GM23338 (cell line): ENCODE measurements around the gene SMPD4. TPM values are rescaled to one million over a fixed set of nuclear protein-coding genes. Genes with fewer than 3 reads are reported as not detected.
A peak's percentile ranks its signal among the peaks of the same experiment; 100 is the strongest.

Experiments used
- ATAC-seq: fragments of 200-7000 bp; cut with Tn5 transposase; 3 replicates; pipeline ENCODE4 v1.9.1; 2020
- DNase-seq: peaks from one replicate; pipeline ENCODE4 v3.0.0-alpha.2; 2015; ENCODE audit warnings: low spot score
- H2AFZ ChIP-seq: fragments of 200-600 bp; sonication (generic); 2 replicates; pipeline ENCODE4 v1.8.0; 2016; ENCODE audit warnings: antibody characterized with exemption, mild to moderate bottlenecking, moderate library complexity
- H3F3A ChIP-seq: fragments of 200-600 bp; sonication (generic); replicated peaks from 2 replicates; pipeline ENCODE4 v1.8.0; 2017; ENCODE audit warnings: antibody characterized with exemption, mixed run types, low read depth
- H3K27ac ChIP-seq: fragments of 200-600 bp; sonication (generic); 2 replicates; pipeline ENCODE4 v1.6.1; 2016; ENCODE audit warnings: low read depth
- H3K27me3 ChIP-seq: fragments of 200-600 bp; sonication (generic); 2 replicates; pipeline ENCODE4 v1.8.0; 2016; ENCODE audit warnings: mild to moderate bottlenecking, mixed run types, moderate library complexity; ENCODE audit not compliant: insufficient read depth
- H3K36me3 ChIP-seq: fragments of 200-600 bp; sonication (generic); 2 replicates; pipeline ENCODE4 v1.8.0; 2016; ENCODE audit warnings: mild to moderate bottlenecking; ENCODE audit not compliant: insufficient read depth
- H3K4me1 ChIP-seq: fragments of 200-600 bp; sonication (generic); 2 replicates; pipeline ENCODE4 v1.8.0; 2016; ENCODE audit warnings: mild to moderate bottlenecking, moderate library complexity; ENCODE audit not compliant: insufficient read depth
- H3K4me2 ChIP-seq: fragments of 200-600 bp; sonication (generic); 2 replicates; pipeline ENCODE4 v1.7.1; 2017; ENCODE audit warnings: mixed run types
- H3K4me3 ChIP-seq: fragments of 200-600 bp; sonication (generic); 2 replicates; pipeline ENCODE4 v1.6.1; 2016; ENCODE audit warnings: mixed run types
- H3K79me2 ChIP-seq: fragments of 200-600 bp; sonication (generic); replicated peaks from 2 replicates; pipeline ENCODE4 v1.8.0; 2017; ENCODE audit warnings: mild to moderate bottlenecking; ENCODE audit not compliant: insufficient read depth
- H3K9me2 ChIP-seq: fragments of 200-600 bp; sonication (generic); 2 replicates; pipeline ENCODE4 v1.8.0; 2017; ENCODE audit not compliant: insufficient read depth
- H4K20me1 ChIP-seq: fragments of 200-600 bp; sonication (generic); replicated peaks from 2 replicates; pipeline ENCODE4 v1.8.0; 2017; ENCODE audit warnings: mild to moderate bottlenecking; ENCODE audit not compliant: insufficient read depth
- H3K27ac Mint-ChIP-seq: 2 replicates; pipeline ENCODE4 v1.8.0; 2020; ENCODE audit warnings: inconsistent platforms, mild to moderate bottlenecking, moderate library complexity, mixed read lengths
- H3K27me3 Mint-ChIP-seq: 3 replicates; pipeline ENCODE4 v1.8.0; 2022; ENCODE audit warnings: low read depth, mild to moderate bottlenecking, moderate library complexity, mixed read lengths, inconsistent platforms; ENCODE audit not compliant: insufficient read depth, poor library complexity
- H3K36me3 Mint-ChIP-seq: 3 replicates; pipeline ENCODE4 v1.8.0; 2021; ENCODE audit warnings: low read depth, mild to moderate bottlenecking, inconsistent platforms, moderate library complexity, mixed read lengths
- H3K4me1 Mint-ChIP-seq: 3 replicates; pipeline ENCODE4 v1.8.0; 2020; ENCODE audit warnings: mild to moderate bottlenecking, inconsistent platforms, mixed read lengths
- H3K4me3 Mint-ChIP-seq: 3 replicates; pipeline ENCODE4 v1.8.0; 2021; ENCODE audit warnings: moderate library complexity, mild to moderate bottlenecking, inconsistent platforms, mixed read lengths
- H3K9me3 Mint-ChIP-seq: 3 replicates; pipeline ENCODE4 v1.8.0; 2020; ENCODE audit warnings: moderate library complexity, mild to moderate bottlenecking, inconsistent platforms, mixed read lengths
- CREB1 ChIP-seq: fragments of 250-450 bp; sonication (Bioruptor Pico); IDR thresholded peaks from 2 replicates; pipeline ENCODE4 v1.5.0; 2020; ENCODE audit warnings: low read depth, mild to moderate bottlenecking, moderate library complexity
- CTCF ChIP-seq, 2 experiments: fragments of 200-600 bp in 1 of 2; sonication (generic) in 1 of 2; conservative IDR thresholded peaks; 2 replicates each; pipeline versions ENCODE4 v1.5.1 to v1.6.1; 2016 to 2017; ENCODE audit warnings: antibody characterized with exemption in 2 of 2, low read depth in 2 of 2, mild to moderate bottlenecking in 2 of 2, moderate library complexity in 1 of 2
- ETS1 ChIP-seq: IDR thresholded peaks from 2 replicates; pipeline ENCODE4 v1.6.1; 2016; ENCODE audit warnings: antibody characterized with exemption
- EZH2 ChIP-seq: fragments of 200-600 bp; sonication (generic); IDR thresholded peaks from one replicate; pipeline ENCODE4 v1.8.0; 2017; ENCODE audit warnings: antibody characterized with exemption, mild to moderate bottlenecking, low read depth; ENCODE audit not compliant: unreplicated experiment
- EZH2phosphoT487 ChIP-seq: fragments of 200-600 bp; sonication (generic); IDR thresholded peaks from one replicate; pipeline ENCODE4 v1.8.1; 2018; ENCODE audit warnings: antibody characterized with exemption; ENCODE audit not compliant: unreplicated experiment
- JUNB ChIP-seq: IDR thresholded peaks from one replicate; pipeline ENCODE4 v1.6.1; 2016; ENCODE audit warnings: antibody characterized with exemption; ENCODE audit not compliant: unreplicated experiment
- NANOG ChIP-seq: IDR thresholded peaks from 2 replicates; pipeline ENCODE4 v1.6.1; 2016; ENCODE audit warnings: antibody characterized with exemption, borderline replicate concordance
- POLR2AphosphoS5 ChIP-seq: IDR thresholded peaks from 2 replicates; pipeline ENCODE4 v1.6.1; 2016; ENCODE audit warnings: antibody characterized with exemption, low read depth
- REST ChIP-seq: IDR thresholded peaks from one replicate; pipeline ENCODE4 v1.6.1; 2018; ENCODE audit warnings: antibody characterized with exemption; ENCODE audit not compliant: unreplicated experiment
- STAT1 ChIP-seq: IDR thresholded peaks from one replicate; pipeline ENCODE4 v1.6.1; 2016; ENCODE audit warnings: antibody characterized with exemption; ENCODE audit not compliant: unreplicated experiment
- ZNF114 ChIP-seq: fragments of 250-450 bp; sonication (Bioruptor Pico); IDR thresholded peaks from 2 replicates; pipeline ENCODE4 v1.5.0; 2020; ENCODE audit warnings: mild to moderate bottlenecking, moderate library complexity
- ZNF331 ChIP-seq: fragments of 250-450 bp; sonication (Bioruptor Pico); IDR thresholded peaks from 2 replicates; pipeline ENCODE4 v1.5.0; 2020; ENCODE audit warnings: low read depth, mild to moderate bottlenecking, moderate library complexity
- ZNF462 ChIP-seq: fragments of 250-450 bp; sonication (Bioruptor Pico); IDR thresholded peaks from 2 replicates; pipeline ENCODE4 v1.5.0; 2020; ENCODE audit warnings: mild to moderate bottlenecking, moderate library complexity
- long read RNA-seq: library from polyadenylated mRNA; unstranded; transcript quantifications from one replicate; pipeline ENCODE4 v2.0.0, GENCODE V29; 2020; ENCODE audit not compliant: unreplicated experiment
- polyA plus RNA-seq: library from polyadenylated mRNA; unstranded; fragments of >200 nt; fragmentation: Nextera tagmentation; extraction: Ambion mirVana; gene quantifications from 2 replicates; pipeline ENCODE4 v1.2.1, GENCODE V29; 2016
- total RNA-seq: library from RNA; depleted of rRNA; stranded (reverse); fragments of >200 nt; shearing (Covaris generic); gene quantifications from 2 replicates; pipeline ENCODE4 v1.2.3, GENCODE V29; 2014; rRNA removed

The SMPD4 gene
- total RNA-seq (87.5 and 98.6 TPM in 2 replicates), polyA plus RNA-seq (43.5 and 44.2 TPM in 2 replicates)
- long read RNA-seq, transcript SMPD4-201 (19 exons, 3,661 nt), result major isoform, 8 of 20 reads
- long read RNA-seq, partial matches to known transcripts, result 2 of 20 reads
- long read RNA-seq, other reads (novel, unspliced or antisense), result 10 of 20 reads

- H3K79me2 ChIP-seq, result peaks cover 52% of the 10 kb centered on the region
- peaks cover 5% of the 10 kb centered on the region for H4K20me1 ChIP-seq
- H2AFZ ChIP-seq, result no peak within 1 kb of the TSS
- no peaks in the 10 kb centered on the region for H3K9me2 ChIP-seq
- peaks cover 10% of the 10 kb centered on the region; the same call in 2 of the 3 replicates for H3K4me1 Mint-ChIP-seq
- ATAC-seq, result peak; percentile 63
- no peaks in the 10 kb centered on the region for H3K27me3 ChIP-seq
- no peaks in the 10 kb centered on the region for H3K9me3 Mint-ChIP-seq
- peak; percentile 96 for DNase-seq
- peaks cover 11% of the 10 kb centered on the region for H3K27me3 Mint-ChIP-seq
- H3K36me3 Mint-ChIP-seq, result peaks cover 14% of the 10 kb centered on the region
- peak within 1 kb of the TSS; percentile 98 for H3K4me3 ChIP-seq
- H3K36me3 ChIP-seq, result no peaks in the 10 kb centered on the region
- peaks cover 5% of the 10 kb centered on the region; the same call in 1 of the 2 replicates for H3K4me1 ChIP-seq
- TF ChIP-seq ETS1 (peak; percentile 45; the same call in 1 of the 2 replicates), REST (no peak), NANOG (no peak), STAT1 (no peak), POLR2AphosphoS5 (peak; percentile 75), CTCF (conservative IDR thresholded peaks at IDR 0.05; ENCODE audit: low read depth in 2 of 2) (no peak; a peak in 1 of 4 replicates), ZNF114 (CRISPR knock-in tag) (no peak), CREB1 (CRISPR knock-in tag) (peak; percentile 97), EZH2 (no peak), JUNB (no peak), EZH2phosphoT487 (no peak), ZNF331 (CRISPR knock-in tag) (no peak), ZNF462 (no peak)
- no peaks in the 10 kb centered on the region for H3F3A ChIP-seq
- H3K4me3 Mint-ChIP-seq, result peak within 1 kb of the TSS; percentile 99
- H3K27ac Mint-ChIP-seq, result peak within 1 kb of the TSS; percentile 99
- peak within 1 kb of the TSS; percentile 66; the same call in 1 of the 2 replicates for H3K27ac ChIP-seq
- peak within 1 kb of the TSS; percentile 96 for H3K4me2 ChIP-seq
Measured at GRCh38 chr2:130181325-130181879, at the start of gene SMPD4. Gene SMPD4, minus strand, starts transcription at chr2:130181602. Its CDS starts 5,010 bp downstream, at chr2:130176592.
